Measurements from ENCODE around the gene OTX2.

DNA sequence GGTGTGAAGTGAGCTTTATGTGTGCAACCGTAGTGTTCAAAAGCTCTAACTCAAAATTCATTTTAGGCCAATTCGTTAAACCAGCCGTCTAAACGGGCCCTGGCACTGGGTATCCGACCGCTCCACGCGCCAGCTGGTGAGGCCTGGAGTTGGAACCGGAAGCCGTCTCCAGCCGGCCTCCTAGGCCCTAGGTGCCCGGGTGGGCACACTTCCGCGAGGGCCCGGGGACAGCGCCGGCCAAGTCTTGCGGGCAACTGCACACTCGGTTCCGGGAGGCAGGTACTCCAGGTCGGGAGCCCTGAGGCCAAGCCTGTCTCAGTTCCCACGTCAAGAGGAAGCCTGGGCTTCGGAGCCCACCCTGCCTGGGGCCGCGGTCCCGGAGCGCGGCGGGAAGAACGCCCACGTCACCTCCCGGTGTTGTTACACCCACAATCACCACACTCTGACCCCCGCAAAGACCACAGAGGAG is 16.2 kb downstream of the OTX2 start:
- no peak for TF ChIP-seq CTCF (IDR thresholded peaks at IDR 0.05; ENCODE audit: insufficient read depth, low read length, poor library complexity, severe bottlenecking)
- no peak for TF ChIP-seq EZH2phosphoT487 (conservative IDR thresholded peaks at IDR 0.05; ENCODE audit: low read length)

All from SU-DHL-6 (cell line).